Erythroblast (primary cell): ENCODE data around the gene ST7.
A peak's percentile ranks its signal among the peaks of the same experiment; 100 is the strongest.
"Not testable (repeated sequence)": the region's sequence is repeated elsewhere in the genome, so short reads cannot be mapped to it uniquely, and the experiment has no call there.

Experiments
- DNase-seq, 2 experiments: peaks; one replicate each; lab custom pipeline; 2025; lab: John Stamatoyannopoulos, UW
- GATA1 ChIP-seq: IDR thresholded peaks from 2 replicates; pipeline ENCODE4 v1.6.1; 2011; ENCODE audit warnings: low read depth, mild to moderate bottlenecking, control low read depth, low read length, moderate library complexity
- POLR2A ChIP-seq: IDR thresholded peaks from 2 replicates; pipeline ENCODE4 v1.6.1; 2011; ENCODE audit warnings: mild to moderate bottlenecking, low read length

Gene ST7

GRCh38 chr7:116955801-116956476 lies 2.6 kb downstream of the ST7 start:
- DNase-seq: peak in 1 of 2 experiments; percentile 19
- TF ChIP-seq POLR2A (no peak), GATA1 (no peak)

GRCh38 chr7:116956477-116956804 lies 3.1 kb downstream of the ST7 start:
- no peak for TF ChIP-seq POLR2A
- no peak for TF ChIP-seq GATA1
- no peak for DNase-seq

- TF ChIP-seq POLR2A (no peak), GATA1 (no peak)
- no peak for DNase-seq
These were observed 4.6 kb downstream of the ST7 start for GRCh38 chr7:116957874-116958273.

- not testable (repeated sequence) for DNase-seq
These were observed 8.8 kb downstream of the ST7 start for GRCh38 chr7:116961966-116962673.

GRCh38 chr7:116963234-116963633 lies 9.9 kb downstream of the ST7 start:
- TF ChIP-seq GATA1 (no peak), POLR2A (no peak)
- no peak for DNase-seq

GRCh38 chr7:116966601-116967000 lies 13.3 kb downstream of the ST7 start:
- no peak for TF ChIP-seq GATA1
- no peak for TF ChIP-seq POLR2A

GRCh38 chr7:116967254-116967922 lies 14.1 kb downstream of the ST7 start:
- TF ChIP-seq GATA1 (no peak), POLR2A (no peak)
- DNase-seq: no peak

More at GRCh38 chr7:116966601-116967000, 13.3 kb downstream of the ST7 start:
- no peak for DNase-seq

- TF ChIP-seq POLR2A (no peak), GATA1 (no peak)
- no peak for DNase-seq
These were observed 14.7 kb downstream of the ST7 start for GRCh38 chr7:116967983-116968382.

GRCh38 chr7:116968631-116969030 lies 15.3 kb downstream of the ST7 start:
- TF ChIP-seq POLR2A (no peak), GATA1 (no peak)
- DNase-seq: no peak

- TF ChIP-seq POLR2A: no peak
- TF ChIP-seq GATA1: no peak
- no peak for DNase-seq
These were observed 16.1 kb downstream of the ST7 start for GRCh38 chr7:116969371-116969902.

GRCh38 chr7:116970238-116970910 lies 17.1 kb downstream of the ST7 start:
- TF ChIP-seq POLR2A (no peak), GATA1 (no peak)
- no peak for DNase-seq

- peak in 1 of 2 experiments; percentile 10 for DNase-seq
These were observed 17.9 kb downstream of the ST7 start for GRCh38 chr7:116971153-116971552.

- TF ChIP-seq POLR2A (no peak), GATA1 (no peak)
- DNase-seq: no peak
These were observed 18.6 kb downstream of the ST7 start for GRCh38 chr7:116971869-116972268.

- DNase-seq: not testable (repeated sequence)
These were observed 21.7 kb downstream of the ST7 start for GRCh38 chr7:116975024-116975423.
